Trophoblast cell (in vitro differentiated cells and primary cell): ENCODE measurements around the gene CLEC17A.
"Not testable (repeated sequence)": the region's sequence is repeated elsewhere in the genome, so short reads cannot be mapped to it uniquely, and the experiment has no call there.

Experiments
- DNase-seq, 2 donors: peaks; one replicate each; pipeline ENCODE4 v3.0.0-alpha.2; 2016
- H2AFZ ChIP-seq: 2 replicates; pipeline ENCODE4 v1.6.1; 2013; ENCODE audit warnings: low read length, moderate library complexity, mild to moderate bottlenecking; ENCODE audit not compliant: insufficient read depth, poor library complexity
- H2AK5ac ChIP-seq: 2 replicates; pipeline ENCODE4 v1.6.1; 2013; ENCODE audit warnings: mild to moderate bottlenecking, low read length
- H2BK120ac ChIP-seq: 2 replicates; pipeline ENCODE4 v1.6.1; 2013; ENCODE audit warnings: low read length, mild to moderate bottlenecking, moderate library complexity; ENCODE audit not compliant: insufficient read depth, poor library complexity
- H2BK12ac ChIP-seq: 2 replicates; pipeline ENCODE4 v1.6.1; 2013; ENCODE audit warnings: mild to moderate bottlenecking, low read length, moderate library complexity
- H2BK5ac ChIP-seq: 2 replicates; pipeline ENCODE4 v1.6.1; 2013; ENCODE audit warnings: low read length, low read depth, moderate library complexity, mild to moderate bottlenecking; ENCODE audit not compliant: poor library complexity
- H3K14ac ChIP-seq: 2 replicates; pipeline ENCODE4 v1.6.1; 2013; ENCODE audit warnings: mild to moderate bottlenecking, low read length
- H3K18ac ChIP-seq: 2 replicates; pipeline ENCODE4 v1.6.1; 2013; ENCODE audit warnings: mild to moderate bottlenecking, low read length
- H3K23ac ChIP-seq: 2 replicates; pipeline ENCODE4 v1.6.1; 2013; ENCODE audit warnings: low read length
- H3K27ac ChIP-seq: 2 replicates; pipeline ENCODE4 v1.5.1; 2013; ENCODE audit warnings: low read depth, mild to moderate bottlenecking, inconsistent platforms, low read length, moderate library complexity
- H3K27me3 ChIP-seq: 2 replicates; pipeline ENCODE4 v1.6.1; 2013; ENCODE audit warnings: inconsistent platforms, mild to moderate bottlenecking, low read length, moderate library complexity; ENCODE audit not compliant: insufficient read depth
- H3K36me3 ChIP-seq, 2 experiments: 1 replicate in 1 of 2; 2 replicates in 1 of 2; pipeline ENCODE4 v1.6.1; 2013; ENCODE audit warnings: low read length in 2 of 2, mild to moderate bottlenecking in 2 of 2, moderate library complexity in 1 of 2; ENCODE audit not compliant: insufficient read depth in 2 of 2, control insufficient read depth in 1 of 2
- H3K4ac ChIP-seq: 2 replicates; pipeline ENCODE4 v1.6.1; 2013; ENCODE audit warnings: low read depth, mild to moderate bottlenecking, low read length, moderate library complexity
- H3K4me1 ChIP-seq, 2 experiments: 1 replicate in 1 of 2; 2 replicates in 1 of 2; pipeline ENCODE4 v1.6.1; 2013; ENCODE audit warnings: low read length in 2 of 2, mild to moderate bottlenecking in 2 of 2, moderate library complexity in 1 of 2; ENCODE audit not compliant: insufficient read depth in 2 of 2, control insufficient read depth in 1 of 2
- H3K4me2 ChIP-seq: 2 replicates; pipeline ENCODE4 v1.6.1; 2013; ENCODE audit warnings: inconsistent platforms, mild to moderate bottlenecking, low read length, moderate library complexity
- H3K4me3 ChIP-seq: 2 replicates; pipeline ENCODE4 v1.5.1; 2013; ENCODE audit warnings: mild to moderate bottlenecking, low read depth, low read length, inconsistent platforms
- H3K79me1 ChIP-seq: one replicate; pipeline ENCODE4 v1.6.1; 2013; ENCODE audit warnings: low read length
- H3K79me2 ChIP-seq: 2 replicates; pipeline ENCODE4 v1.6.1; 2013; ENCODE audit warnings: low read length, mild to moderate bottlenecking; ENCODE audit not compliant: control insufficient read depth, insufficient read depth, poor library complexity
- H3K9ac ChIP-seq: 2 replicates; pipeline ENCODE4 v1.6.1; 2013; ENCODE audit warnings: mild to moderate bottlenecking, low read length
- H3K9me3 ChIP-seq: 2 replicates; pipeline ENCODE4 v1.6.1; 2013; ENCODE audit warnings: low read depth, mild to moderate bottlenecking, control low read depth, inconsistent platforms, low read length; ENCODE audit not compliant: insufficient read depth
- H4K12ac ChIP-seq: 2 replicates; pipeline ENCODE4 v1.6.1; 2013; ENCODE audit warnings: low read depth, mild to moderate bottlenecking, low read length, moderate library complexity
- H4K8ac ChIP-seq: 2 replicates; pipeline ENCODE4 v1.6.1; 2013; ENCODE audit warnings: low read depth, mild to moderate bottlenecking, low read length, moderate library complexity
- H4K91ac ChIP-seq: one replicate; pipeline ENCODE4 v1.6.1; 2013; ENCODE audit warnings: low read depth, mild to moderate bottlenecking, low read length, moderate library complexity
- WGBS: extraction: QIAGEN DNeasy Blood & Tissue Kit; methylation state at CpG from one replicate; pipeline ENCODE4 v1.1.7; 2013; ENCODE audit warnings: missing lambda C conversion rate; ENCODE audit not compliant: insufficient read length, insufficient coverage; ENCODE audit errors: extremely low coverage; 5-methylcytosine and 5-hydroxymethylcytosine counted together

The CLEC17A gene

GRCh38 chr19:14611051-14611450 is 28.2 kb downstream of the CLEC17A start:
- no CpG with 5 or more reads among the region's 4 CpGs for WGBS
- Histone ChIP-seq H3K14ac (no peak overlapping the region), H3K27ac (no peak overlapping the region)

DNA sequence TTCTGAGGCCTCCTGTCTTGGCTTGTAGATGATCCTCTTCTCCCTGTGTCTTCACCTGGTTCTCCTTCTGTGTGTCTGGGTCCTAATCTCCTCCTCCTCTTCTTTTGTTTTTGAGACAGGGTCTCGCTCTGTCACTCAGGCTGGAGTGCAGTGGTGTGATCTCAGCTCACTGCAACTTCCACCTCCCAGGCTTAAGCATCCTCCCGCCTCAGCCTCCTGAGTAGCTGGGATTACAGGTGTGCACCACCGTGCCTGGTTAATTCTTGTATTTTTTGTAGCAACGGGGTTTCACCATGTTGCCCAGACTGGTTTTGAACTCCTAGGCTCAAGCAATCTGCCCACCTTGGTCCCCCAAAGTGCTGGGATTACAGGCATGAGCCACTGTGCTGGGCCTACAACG is 29.4 kb downstream of the CLEC17A start:
- H3K9me3 ChIP-seq, result peaks cover 35% of the 10 kb centered on the region
- H3K14ac ChIP-seq, H4K8ac ChIP-seq, H3K23ac ChIP-seq, H4K91ac ChIP-seq, H3K4ac ChIP-seq, H3K9ac ChIP-seq, H3K4me1 ChIP-seq, H2BK120ac ChIP-seq, H3K27me3 ChIP-seq, H3K79me1 ChIP-seq, H3K18ac ChIP-seq, H2BK5ac ChIP-seq, H2AFZ ChIP-seq, H2AK5ac ChIP-seq, H3K4me3 ChIP-seq, H4K12ac ChIP-seq, DNase-seq, H3K79me2 ChIP-seq, H2BK12ac ChIP-seq, H3K36me3 ChIP-seq, H3K27ac ChIP-seq, H3K4me2 ChIP-seq: not testable (repeated sequence)
- no CpG with 5 or more reads among the region's 5 CpGs for WGBS

More at GRCh38 chr19:14611051-14611450, 28.2 kb downstream of the CLEC17A start:
- Histone ChIP-seq H4K12ac (no peak overlapping the region), H3K4me2 (no peak overlapping the region), H2AK5ac (no peak overlapping the region), H2BK5ac (no peak overlapping the region), H3K4ac (no peak overlapping the region), H3K23ac (no peak overlapping the region), H3K79me1 (no peaks in the 10 kb centered on the region), H2BK120ac (no peak overlapping the region), H3K4me1 (no peaks in the 10 kb centered on the region), H3K36me3 (no peaks in the 10 kb centered on the region), H3K9me3 (peaks cover 38% of the 10 kb centered on the region), H3K27me3 (no peaks in the 10 kb centered on the region), H3K18ac (no peak overlapping the region), H3K9ac (no peak overlapping the region), H3K79me2 (no peaks in the 10 kb centered on the region), H2BK12ac (no peak overlapping the region), H2AFZ (no peak overlapping the region), H4K91ac (no peak overlapping the region), H3K4me3 (no peak overlapping the region), H4K8ac (no peak overlapping the region)
- DNase-seq, result no peak

- no peaks in the 10 kb centered on the region for H3K79me2 ChIP-seq
- no peak overlapping the region for H3K9ac ChIP-seq
- H3K23ac ChIP-seq, result no peak overlapping the region
- H3K27ac ChIP-seq, result no peak overlapping the region
- H3K4ac ChIP-seq, result no peak overlapping the region
- H4K91ac ChIP-seq, result no peak overlapping the region
- no peak overlapping the region for H4K8ac ChIP-seq
- no peak for DNase-seq
- H3K9me3 ChIP-seq, result peaks cover 33% of the 10 kb centered on the region
- no peak overlapping the region for H2AFZ ChIP-seq
- H3K4me2 ChIP-seq, result no peak overlapping the region
- WGBS, result no CpG with 5 or more reads among the region's 4 CpGs
- H3K14ac ChIP-seq, result no peak overlapping the region
- no peak overlapping the region for H2BK5ac ChIP-seq
- H3K79me1 ChIP-seq, result no peaks in the 10 kb centered on the region
- no peak overlapping the region for H2AK5ac ChIP-seq
- H3K4me3 ChIP-seq, result no peak overlapping the region
- no peak overlapping the region for H2BK12ac ChIP-seq
- H3K27me3 ChIP-seq, result no peaks in the 10 kb centered on the region
- H2BK120ac ChIP-seq, result no peak overlapping the region
- no peaks in the 10 kb centered on the region for H3K36me3 ChIP-seq
- H3K4me1 ChIP-seq, result no peaks in the 10 kb centered on the region
- H4K12ac ChIP-seq, result no peak overlapping the region
- H3K18ac ChIP-seq, result no peak overlapping the region
These were observed 29.8 kb downstream of the CLEC17A start for GRCh38 chr19:14612657-14613056.

DNA sequence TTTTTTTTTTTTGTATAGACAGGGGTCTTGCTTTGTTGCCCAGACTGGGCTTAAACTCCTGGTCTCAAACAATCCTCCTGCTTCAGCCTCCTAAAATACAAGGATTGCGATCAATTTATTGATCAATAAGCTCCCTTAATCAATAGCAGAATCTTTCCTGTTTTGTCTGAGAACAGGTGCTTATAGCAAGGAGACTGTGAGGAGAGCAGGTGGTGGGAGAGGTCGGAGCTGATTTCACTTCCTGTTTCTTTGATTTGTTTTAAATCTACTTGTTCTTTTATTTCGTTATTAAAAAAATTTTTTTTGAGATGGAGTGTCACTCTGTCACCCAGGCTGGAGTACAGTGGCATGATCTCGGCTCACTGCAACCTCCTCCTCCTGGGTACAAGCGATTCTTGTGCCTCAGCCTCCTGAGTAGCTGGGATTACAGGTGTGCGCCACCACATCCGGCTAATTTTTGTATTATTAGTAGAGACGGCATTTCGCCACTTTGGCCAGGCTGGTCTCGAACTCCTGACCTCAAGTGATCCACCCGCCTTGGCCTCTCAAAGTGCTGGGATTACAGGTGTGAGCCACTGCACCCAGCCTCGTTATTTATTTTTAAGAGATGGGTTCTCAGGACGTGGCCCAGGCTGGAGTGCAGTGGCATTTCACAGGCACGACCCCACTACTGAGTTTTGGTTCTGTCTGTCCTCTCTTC is 30.7 kb downstream of the CLEC17A start:
- not testable (repeated sequence) for H2BK120ac ChIP-seq, H4K91ac ChIP-seq, H3K4me3 ChIP-seq, H2BK12ac ChIP-seq, H2AK5ac ChIP-seq, H4K12ac ChIP-seq, H3K79me1 ChIP-seq, H3K27me3 ChIP-seq, H3K27ac ChIP-seq, H2AFZ ChIP-seq, H3K4ac ChIP-seq, H3K36me3 ChIP-seq, H4K8ac ChIP-seq, DNase-seq, H3K4me2 ChIP-seq, H3K4me1 ChIP-seq, H3K23ac ChIP-seq, H3K14ac ChIP-seq, H3K79me2 ChIP-seq, H2BK5ac ChIP-seq, H3K18ac ChIP-seq
- WGBS, result no CpG with 5 or more reads among the region's 14 CpGs
- Histone ChIP-seq H3K9me3 (peaks cover 27% of the 10 kb centered on the region), H3K9ac (peak overlapping the region; percentile 61)
